Thoracic aorta (tissue), 2 donors: Measurements from ENCODE around the gene KIZ. TPM values are rescaled to one million over a fixed set of nuclear protein-coding genes. Genes with fewer than 3 reads are reported as not detected.

Experiments
- ATAC-seq: fragments of 150-250 bp; one replicate; pipeline ENCODE4 v1.8.0; 2017; ENCODE audit warnings: low read depth; ENCODE audit not compliant: insufficient number of reproducible peaks, low FRiP score
- DNase-seq: peaks from one replicate; pipeline ENCODE4 v3.0.0-alpha.2; 2020; ENCODE audit warnings: low spot score
- H3K27ac ChIP-seq, 2 donors: fragments of 200-600 bp; sonication (generic); 1 replicate in 1 of 2; 2 replicates in 1 of 2; pipeline ENCODE4 v1.5.1; 2016; ENCODE audit warnings: mild to moderate bottlenecking in 2 of 2, moderate library complexity in 2 of 2
- H3K27me3 ChIP-seq: fragments of 200-600 bp; sonication (generic); replicated peaks from 2 replicates; pipeline ENCODE4 v1.6.0; 2016; ENCODE audit warnings: mild to moderate bottlenecking; ENCODE audit not compliant: insufficient read depth
- H3K36me3 ChIP-seq: fragments of 200-600 bp; sonication (generic); one replicate; pipeline ENCODE4 v1.5.1; 2016
- H3K4me1 ChIP-seq, 2 donors: fragments of 200-600 bp; sonication (generic); 1 replicate in 1 of 2; 2 replicates in 1 of 2; pipeline versions ENCODE4 v1.5.1 to v1.6.0; 2016; ENCODE audit warnings: low read depth in 2 of 2, mild to moderate bottlenecking in 1 of 2; ENCODE audit not compliant: control insufficient read depth in 1 of 2
- H3K4me3 ChIP-seq: fragments of 200-600 bp; sonication (generic); 2 replicates; pipeline ENCODE4 v1.5.1; 2016; ENCODE audit warnings: mild to moderate bottlenecking
- H3K9me3 ChIP-seq: fragments of 200-600 bp; sonication (generic); 2 replicates; pipeline ENCODE4 v1.5.1; 2016
- total RNA-seq, 2 donors: library from RNA; depleted of rRNA; stranded (reverse); fragments of >200 nt; gene quantifications; one replicate each; pipeline versions ENCODE4 v1.1.0 to v1.2.3, GENCODE V29; 2016
- TF ChIP-seq, protein P1 (sequence below): fragments of 200-600 bp; sonication (generic); IDR thresholded peaks from one replicate; pipeline ENCODE4 v1.5.1; 2019; ENCODE audit warnings: antibody characterized with exemption

The KIZ gene
- total RNA-seq, 2 donors from 2014 or later = 14.4 to 67.3 TPM

- DNase-seq (no peak), ATAC-seq (no peak)
- Histone ChIP-seq H3K9me3 (no peaks in the 10 kb centered on the region), H3K27me3 (no peaks in the 10 kb centered on the region), H3K4me1 (no peaks in the 10 kb centered on the region), H3K4me3 (no peak overlapping the region), H3K27ac (no peak overlapping the region), H3K36me3 (no peaks in the 10 kb centered on the region)
- TF ChIP-seq, protein P1, sequence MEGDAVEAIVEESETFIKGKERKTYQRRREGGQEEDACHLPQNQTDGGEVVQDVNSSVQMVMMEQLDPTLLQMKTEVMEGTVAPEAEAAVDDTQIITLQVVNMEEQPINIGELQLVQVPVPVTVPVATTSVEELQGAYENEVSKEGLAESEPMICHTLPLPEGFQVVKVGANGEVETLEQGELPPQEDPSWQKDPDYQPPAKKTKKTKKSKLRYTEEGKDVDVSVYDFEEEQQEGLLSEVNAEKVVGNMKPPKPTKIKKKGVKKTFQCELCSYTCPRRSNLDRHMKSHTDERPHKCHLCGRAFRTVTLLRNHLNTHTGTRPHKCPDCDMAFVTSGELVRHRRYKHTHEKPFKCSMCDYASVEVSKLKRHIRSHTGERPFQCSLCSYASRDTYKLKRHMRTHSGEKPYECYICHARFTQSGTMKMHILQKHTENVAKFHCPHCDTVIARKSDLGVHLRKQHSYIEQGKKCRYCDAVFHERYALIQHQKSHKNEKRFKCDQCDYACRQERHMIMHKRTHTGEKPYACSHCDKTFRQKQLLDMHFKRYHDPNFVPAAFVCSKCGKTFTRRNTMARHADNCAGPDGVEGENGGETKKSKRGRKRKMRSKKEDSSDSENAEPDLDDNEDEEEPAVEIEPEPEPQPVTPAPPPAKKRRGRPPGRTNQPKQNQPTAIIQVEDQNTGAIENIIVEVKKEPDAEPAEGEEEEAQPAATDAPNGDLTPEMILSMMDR = no peak
Measured at GRCh38 chr20:21270806-21271205, 144.9 kb downstream of the KIZ start.

GRCh38 chr20:21272279-21272678, 146.4 kb downstream of the KIZ start:
- DNase-seq = no peak
- Histone ChIP-seq H3K27me3 (no peaks in the 10 kb centered on the region), H3K36me3 (no peaks in the 10 kb centered on the region), H3K27ac (no peak overlapping the region), H3K9me3 (no peaks in the 10 kb centered on the region), H3K4me1 (no peaks in the 10 kb centered on the region), H3K4me3 (no peak overlapping the region)
- ATAC-seq = no peak
- TF ChIP-seq, protein P1 = no peak

DNA sequence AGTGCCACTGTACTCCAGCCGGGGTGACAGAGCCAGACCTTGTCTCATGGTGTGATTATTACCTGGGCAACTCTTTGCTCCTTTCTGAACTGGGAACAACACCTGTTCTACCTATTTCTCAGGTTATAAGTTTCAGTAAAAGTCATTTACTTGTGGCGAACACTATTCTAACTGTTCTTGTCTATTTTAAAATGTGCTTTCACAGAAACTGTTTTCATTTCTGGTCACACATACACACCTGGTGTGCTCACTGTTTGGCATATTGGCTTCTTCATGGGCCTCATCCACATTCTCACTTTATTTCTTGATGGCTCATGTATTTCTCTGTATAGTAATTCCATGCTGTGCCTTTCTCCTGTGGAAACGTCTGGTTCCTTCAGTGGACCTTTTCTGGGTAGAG, 146.8 kb downstream of the KIZ start:
- no peaks in the 10 kb centered on the region for H3K9me3 ChIP-seq
- no peak overlapping the region for H3K4me3 ChIP-seq
- TF ChIP-seq, protein P1 = no peak
- no peak for DNase-seq
- H3K4me1 ChIP-seq = no peaks in the 10 kb centered on the region
- H3K36me3 ChIP-seq = no peaks in the 10 kb centered on the region
- H3K27me3 ChIP-seq = no peaks in the 10 kb centered on the region
- no peak for ATAC-seq
- H3K27ac ChIP-seq = no peak overlapping the region

DNA sequence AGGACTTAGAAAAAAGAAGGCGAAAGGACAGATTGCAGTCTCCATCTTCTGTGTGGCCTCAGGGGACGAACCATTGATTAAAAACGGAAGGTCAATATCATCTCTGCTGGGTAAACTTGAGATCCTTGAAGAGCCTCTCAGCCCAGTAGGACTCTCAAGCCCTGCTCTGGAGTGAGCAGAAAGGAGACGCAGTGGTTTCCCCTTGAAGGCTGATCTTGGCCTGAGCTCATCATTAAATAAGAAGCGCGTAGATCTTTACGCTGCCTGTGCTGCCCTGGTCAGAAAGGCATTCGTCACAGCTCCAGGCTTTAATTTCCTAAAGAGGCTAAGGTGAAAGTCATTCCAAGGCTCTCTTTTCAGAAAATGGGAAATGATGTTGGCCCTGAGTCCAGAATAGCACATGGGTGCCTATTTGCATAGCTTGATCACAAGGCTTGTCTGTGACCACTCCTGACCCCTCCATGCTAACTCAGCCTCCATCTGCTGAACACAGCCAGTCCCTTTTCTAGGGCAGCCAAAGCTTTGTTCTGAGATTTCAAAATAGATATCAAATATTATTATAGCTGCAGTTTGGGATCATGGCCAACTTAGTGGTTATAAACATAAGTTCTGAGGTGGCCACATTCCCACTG, 148.0 kb downstream of the KIZ start:
- DNase-seq (no peak), ATAC-seq (no peak)
- Histone ChIP-seq H3K9me3 (no peaks in the 10 kb centered on the region), H3K27me3 (no peaks in the 10 kb centered on the region), H3K4me3 (no peak overlapping the region), H3K4me1 (no peaks in the 10 kb centered on the region), H3K36me3 (no peaks in the 10 kb centered on the region), H3K27ac (no peak overlapping the region)
- TF ChIP-seq, protein P1 = no peak

- TF ChIP-seq, protein P1 = no peak
- Histone ChIP-seq H3K27me3 (no peaks in the 10 kb centered on the region), H3K4me1 (no peaks in the 10 kb centered on the region), H3K27ac (no peak overlapping the region), H3K4me3 (no peak overlapping the region), H3K36me3 (no peaks in the 10 kb centered on the region), H3K9me3 (no peaks in the 10 kb centered on the region)
- ATAC-seq (no peak), DNase-seq (no peak)
Measured at GRCh38 chr20:21278829-21279228, 152.9 kb downstream of the KIZ start.
